Femur (tissue), 1 donor: Measurements from ENCODE around the gene ATRAID.

Experiments
- DNase-seq: peaks from one replicate; pipeline ENCODE4 v3.0.0-alpha.2; 2017

ATRAID gene

DNA sequence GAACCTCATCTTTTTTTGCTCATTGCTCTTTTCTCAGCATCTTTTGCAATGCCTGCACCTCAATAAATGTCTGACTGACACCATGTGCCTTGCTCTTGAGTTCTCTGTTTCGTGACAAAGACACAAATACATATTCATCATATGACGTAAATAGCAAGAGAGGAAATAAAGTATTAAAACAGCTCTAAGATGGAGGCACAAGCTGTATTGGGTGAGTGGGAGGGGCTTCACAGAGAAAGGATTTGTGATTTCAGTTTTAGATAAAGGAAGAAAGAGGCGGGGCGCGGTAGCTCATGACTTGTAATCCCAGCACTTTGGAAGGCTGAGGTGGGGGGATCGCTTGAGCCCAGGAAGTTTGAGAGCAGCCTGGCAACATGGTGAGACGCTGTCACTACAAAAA lies 8.2 kb downstream of the ATRAID start:
- no peak for DNase-seq

DNA sequence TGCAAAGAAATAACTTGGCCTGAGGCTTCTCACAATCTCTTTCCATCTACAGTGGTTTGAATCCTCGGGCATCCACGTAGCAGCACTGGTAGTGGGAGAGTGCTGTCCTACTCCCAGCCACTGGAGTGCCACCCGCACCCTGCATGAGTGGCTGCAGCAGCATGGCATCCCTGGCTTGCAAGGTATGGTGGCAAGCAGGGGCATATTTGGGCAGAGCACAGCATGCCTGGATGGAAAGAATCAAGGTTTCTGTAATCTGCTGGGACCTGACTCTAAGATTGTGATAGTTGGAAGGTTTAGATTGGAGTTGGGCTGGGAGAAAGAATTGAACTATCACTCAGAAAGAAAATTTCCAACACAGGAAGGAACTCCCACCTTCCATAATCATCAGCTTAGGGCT lies 9.3 kb downstream of the ATRAID start:
- no peak for DNase-seq

GRCh38 chr2:27222407-27222806 lies 10.6 kb downstream of the ATRAID start:
- no peak for DNase-seq

GRCh38 chr2:27223416-27223815 lies 11.6 kb downstream of the ATRAID start:
- DNase-seq: no peak

GRCh38 chr2:27225526-27225925 lies 13.7 kb downstream of the ATRAID start:
- no peak for DNase-seq

DNA sequence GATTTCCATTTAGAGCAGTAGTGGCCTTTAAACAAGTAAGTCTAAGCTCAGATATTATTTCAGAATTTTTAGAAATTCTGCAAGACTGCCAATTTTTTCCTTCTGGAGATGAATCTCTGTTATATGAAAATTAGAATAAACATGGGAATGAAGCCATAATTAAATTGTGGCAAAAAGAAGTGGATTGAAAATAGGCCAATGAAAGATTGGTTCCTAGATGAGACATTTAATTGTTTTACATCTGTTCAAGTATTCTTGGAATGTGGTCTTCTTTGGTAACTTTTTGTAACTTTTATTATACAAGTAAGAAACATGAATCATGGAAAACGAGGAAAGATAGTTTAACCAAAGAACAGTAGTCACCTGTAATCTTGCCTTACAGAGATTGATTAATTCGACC lies 15.7 kb downstream of the ATRAID start:
- no peak for DNase-seq

GRCh38 chr2:27231921-27232320 lies 20.1 kb downstream of the ATRAID start:
- DNase-seq: no peak

DNA sequence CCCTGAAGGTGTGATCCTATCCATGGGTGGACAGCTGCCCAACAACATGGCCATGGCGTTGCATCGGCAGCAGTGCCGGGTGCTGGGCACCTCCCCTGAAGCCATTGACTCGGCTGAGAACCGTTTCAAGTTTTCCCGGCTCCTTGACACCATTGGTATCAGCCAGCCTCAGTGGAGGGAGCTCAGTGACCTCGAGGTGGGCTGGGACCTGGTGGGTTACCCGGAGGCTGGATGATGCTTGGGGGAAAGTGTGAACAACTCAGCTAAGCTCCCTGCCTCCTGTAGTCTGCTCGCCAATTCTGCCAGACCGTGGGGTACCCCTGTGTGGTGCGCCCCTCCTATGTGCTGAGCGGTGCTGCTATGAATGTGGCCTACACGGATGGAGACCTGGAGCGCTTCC lies 21.5 kb downstream of the ATRAID start:
- no peak for DNase-seq

DNA sequence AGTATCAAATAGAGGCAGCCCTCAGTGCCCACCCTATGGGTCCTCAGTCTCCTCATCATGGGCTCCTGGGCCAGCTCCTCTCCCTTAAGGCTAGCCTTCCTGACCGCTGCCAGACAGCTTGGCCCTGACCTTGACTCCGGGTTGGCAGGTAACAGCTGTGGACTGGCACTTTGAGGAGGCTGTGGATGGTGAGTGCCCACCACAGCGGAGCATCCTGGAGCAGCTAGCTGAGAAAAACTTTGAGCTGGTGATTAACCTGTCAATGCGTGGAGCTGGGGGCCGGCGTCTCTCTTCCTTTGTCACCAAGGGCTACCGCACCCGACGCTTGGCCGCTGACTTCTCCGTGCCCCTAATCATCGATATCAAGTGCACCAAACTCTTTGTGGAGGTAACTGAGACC lies 24.3 kb downstream of the ATRAID start:
- no peak for DNase-seq

GRCh38 chr2:27236626-27237025 lies 24.8 kb downstream of the ATRAID start:
- no peak for DNase-seq

GRCh38 chr2:27237341-27237945 lies 25.6 kb downstream of the ATRAID start:
- DNase-seq: no peak

GRCh38 chr2:27238976-27239375 lies 27.1 kb downstream of the ATRAID start:
- no peak for DNase-seq

GRCh38 chr2:27240406-27240805 lies 28.6 kb downstream of the ATRAID start:
- DNase-seq: no peak

- no peak for DNase-seq
Measured at GRCh38 chr2:27241761-27242613, 30.1 kb downstream of the ATRAID start.

DNA sequence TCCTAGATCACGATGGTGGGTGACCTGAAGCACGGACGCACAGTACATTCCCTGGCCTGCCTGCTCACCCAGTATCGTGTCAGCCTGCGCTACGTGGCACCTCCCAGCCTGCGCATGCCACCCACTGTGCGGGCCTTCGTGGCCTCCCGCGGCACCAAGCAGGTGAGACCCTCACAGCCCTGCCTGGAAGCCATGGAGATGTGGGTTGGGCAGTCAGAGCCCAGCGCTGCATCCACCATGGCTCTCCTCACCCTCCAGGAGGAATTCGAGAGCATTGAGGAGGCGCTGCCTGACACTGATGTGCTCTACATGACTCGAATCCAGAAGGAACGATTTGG lies 30.7 kb downstream of the ATRAID start:
- no peak for DNase-seq

- DNase-seq: no peak
Measured at GRCh38 chr2:27243391-27244130, 31.7 kb downstream of the ATRAID start.

DNA sequence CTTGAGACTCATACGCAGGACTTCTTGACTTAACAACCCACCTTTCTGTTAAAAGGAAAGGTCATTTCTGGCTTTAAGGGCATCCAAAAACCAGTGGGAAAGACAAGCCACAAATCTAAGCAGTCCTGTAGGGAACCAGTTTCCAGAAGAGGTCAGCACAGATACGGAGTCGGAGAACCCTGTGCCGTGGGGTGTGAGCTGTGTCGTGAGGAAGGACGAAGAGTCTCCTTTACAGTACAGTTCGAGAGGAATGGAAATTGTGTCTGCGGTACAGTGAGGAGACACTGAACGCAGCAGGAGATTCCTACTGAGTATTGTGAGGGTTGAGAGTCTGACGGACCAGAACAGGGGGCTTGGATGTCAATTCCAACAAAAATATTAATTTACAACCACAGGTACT lies 33.3 kb downstream of the ATRAID start:
- DNase-seq: no peak

- DNase-seq: no peak
Measured at GRCh38 chr2:27245626-27246025, 33.8 kb downstream of the ATRAID start.

GRCh38 chr2:27247893-27248292 lies 36.1 kb downstream of the ATRAID start:
- no peak for DNase-seq

DNA sequence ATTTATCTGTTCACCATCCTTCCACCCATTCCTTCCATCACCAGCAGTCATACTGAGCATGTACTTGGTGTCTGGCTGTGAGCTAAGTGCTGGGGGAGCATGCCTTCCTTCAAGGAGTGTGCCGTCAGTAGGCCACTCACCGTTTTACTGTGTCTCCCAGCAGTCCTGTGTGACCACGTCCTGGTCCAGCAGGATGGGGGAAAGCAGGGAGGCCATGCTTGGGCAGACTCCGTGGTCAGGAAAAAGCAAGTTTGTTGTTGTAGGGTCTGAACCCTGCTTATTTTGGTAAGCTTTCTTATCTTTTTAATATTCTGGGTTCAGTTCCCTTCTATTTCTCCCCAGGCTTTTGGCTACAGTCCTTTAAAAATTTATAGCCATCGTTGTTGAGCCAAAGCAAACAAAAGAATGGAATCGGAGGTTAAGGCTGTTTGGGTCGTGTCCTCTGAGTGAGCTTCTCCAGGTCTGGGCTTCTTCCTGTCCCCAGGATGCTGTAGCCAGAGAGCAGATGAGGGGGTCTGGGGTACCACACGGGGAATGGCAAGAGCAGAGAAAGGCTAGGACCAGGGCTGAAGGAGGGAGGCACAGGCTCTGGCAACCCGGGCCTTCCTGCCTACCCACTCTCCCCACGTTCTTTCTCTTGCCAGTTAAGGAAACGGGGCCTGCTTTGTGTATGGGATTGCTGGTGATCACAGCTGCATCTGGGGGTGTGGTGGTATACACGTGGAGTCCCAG lies 37.5 kb downstream of the ATRAID start:
- no peak for DNase-seq

DNA sequence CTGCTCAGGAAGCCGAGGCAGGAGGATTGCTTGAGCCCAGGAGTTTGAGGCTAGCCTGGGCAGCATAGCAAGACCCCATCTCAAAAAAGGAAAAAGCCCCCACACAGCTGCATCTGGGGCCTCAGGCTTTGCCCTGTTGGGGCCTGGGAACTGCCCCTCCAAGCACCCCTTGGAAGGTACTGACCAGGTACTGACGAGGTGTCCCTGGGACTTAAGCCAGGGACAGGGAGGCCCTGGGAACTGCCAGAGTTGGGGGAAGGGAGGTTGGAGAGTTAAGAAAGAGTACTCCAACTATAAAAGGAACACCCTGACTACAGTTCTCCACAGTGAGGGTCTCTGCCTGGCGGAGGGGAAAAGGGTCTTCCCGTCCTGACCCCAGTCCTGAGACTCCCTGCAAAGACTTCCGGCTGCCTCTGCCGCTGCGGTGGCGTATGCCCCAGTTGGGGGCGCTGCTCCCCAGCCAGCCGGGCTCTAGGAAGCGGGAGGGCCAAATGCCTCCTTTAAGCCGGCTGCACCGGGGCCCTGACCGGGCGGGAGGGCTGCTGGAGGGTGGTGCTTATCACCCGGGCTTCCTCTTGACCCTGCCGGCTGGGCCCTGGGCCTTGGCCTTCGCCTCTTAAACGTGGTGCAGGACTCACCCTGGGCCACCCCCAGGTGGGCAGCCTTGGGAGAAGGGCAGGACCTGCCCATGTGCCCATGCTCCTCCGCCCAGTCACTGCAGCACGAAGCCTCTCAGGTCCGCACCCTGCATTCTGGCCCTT lies 38.2 kb downstream of the ATRAID start:
- no peak for DNase-seq

GRCh38 chr2:27250652-27251379 lies 39.0 kb downstream of the ATRAID start:
- no peak for DNase-seq
